ENCODE measurements around the gene C1QL1. TPM values are rescaled to one million over a fixed set of nuclear protein-coding genes. Genes with fewer than 3 reads are reported as not detected.
A peak's percentile ranks its signal among the peaks of the same experiment; 100 is the strongest.

The C1QL1 gene
- total and polyA plus RNA-seq, 7 experiments from 2014 or later: 0.29 TPM; not detected in 6

- no peaks in the 10 kb centered on the region for H3K4me1 Mint-ChIP-seq
- Histone ChIP-seq H3K9me3 (ENCODE audit: control insufficient read depth in 2 of 3, low read length in 3 of 3) (no peaks in the 10 kb centered on the region), H3K4me1 (ENCODE audit: control insufficient read depth in 2 of 2, insufficient read depth in 2 of 2, low read length in 2 of 2) (no peaks in the 10 kb centered on the region), H3K27ac (ENCODE audit: low read depth, low read length) (no peak overlapping the region), H3K4me3 (ENCODE audit: low read length) (no peak overlapping the region), H3K36me3 (ENCODE audit: control insufficient read depth in 2 of 3, insufficient read depth in 3 of 3, low read length in 3 of 3) (no peaks in the 10 kb centered on the region), H3K27me3 (ENCODE audit: control insufficient read depth in 2 of 2, insufficient read depth in 2 of 2, low read length in 2 of 2) (peaks cover 0 to 2% of the 10 kb centered on the region in 2 donors)
- no peak overlapping the region for H3K4me3 Mint-ChIP-seq
- CTCF ChIA-PET: no interaction called here
- peaks cover 0 to 13% (median 5%) of the 10 kb centered on the region in 5 donors for H3K27me3 Mint-ChIP-seq
- peaks cover 0 to 5% (median 2%) of the 10 kb centered on the region in 5 donors for H3K36me3 Mint-ChIP-seq
- peak overlapping the region in 1 of 9 donors; percentile 51 for H3K27ac Mint-ChIP-seq
- DNase-seq (no peak), ATAC-seq (no peak)
- POLR2A ChIA-PET: no interaction called here
- intact Hi-C loops (cut with micrococcal nuclease): no loop called here
- H3K9me3 Mint-ChIP-seq: peaks cover 0 to 19% (median 2%) of the 10 kb centered on the region in 11 donors
Observed at GRCh38 chr17:45001310-45001709, 33.2 kb upstream of the C1QL1 start.

- no peaks in the 10 kb centered on the region for H3K4me1 ChIP-seq (ENCODE audit: control insufficient read depth in 2 of 2, insufficient read depth in 2 of 2, low read length in 2 of 2)
- intact Hi-C loops (cut with micrococcal nuclease): no loop called here
- POLR2A ChIA-PET: no interaction called here
- peaks cover 0 to 2% of the 10 kb centered on the region in 2 donors for H3K27me3 ChIP-seq (ENCODE audit: control insufficient read depth in 2 of 2, insufficient read depth in 2 of 2, low read length in 2 of 2)
- Mint-ChIP-seq H3K27ac (no peak overlapping the region), H3K27me3 (peaks cover 3 to 18% (median 13%) of the 10 kb centered on the region in 5 donors), H3K4me1 (peaks cover 0 to 2% (median 0%) of the 10 kb centered on the region in 7 donors), H3K4me3 (no peak overlapping the region), H3K36me3 (peaks cover 0 to 5% (median 2%) of the 10 kb centered on the region in 5 donors), H3K9me3 (peaks cover 0 to 19% (median 2%) of the 10 kb centered on the region in 11 donors)
- CTCF ChIA-PET: no interaction called here
- H3K4me3 ChIP-seq (ENCODE audit: low read length): no peak overlapping the region
- DNase-seq (no peak), ATAC-seq (no peak)
- H3K36me3 ChIP-seq (ENCODE audit: control insufficient read depth in 2 of 3, insufficient read depth in 3 of 3, low read length in 3 of 3): no peaks in the 10 kb centered on the region
- H3K9me3 ChIP-seq (ENCODE audit: control insufficient read depth in 2 of 3, low read length in 3 of 3): no peaks in the 10 kb centered on the region
- H3K27ac ChIP-seq (ENCODE audit: low read depth, low read length): no peak overlapping the region
Observed at GRCh38 chr17:44999433-44999832, 31.3 kb upstream of the C1QL1 start.

GRCh38 chr17:44998646-44999045, 30.5 kb upstream of the C1QL1 start:
- H3K36me3 ChIP-seq (ENCODE audit: control insufficient read depth in 2 of 3, insufficient read depth in 3 of 3, low read length in 3 of 3): no peaks in the 10 kb centered on the region
- H3K4me1 ChIP-seq (ENCODE audit: control insufficient read depth in 2 of 2, insufficient read depth in 2 of 2, low read length in 2 of 2): no peaks in the 10 kb centered on the region
- H3K9me3 Mint-ChIP-seq: peaks cover 0 to 19% (median 2%) of the 10 kb centered on the region in 11 donors
- no peak overlapping the region for H3K27ac Mint-ChIP-seq
- no peak overlapping the region for H3K4me3 Mint-ChIP-seq
- H3K27ac ChIP-seq (ENCODE audit: low read depth, low read length): no peak overlapping the region
- no peak overlapping the region for H3K4me3 ChIP-seq (ENCODE audit: low read length)
- H3K36me3 Mint-ChIP-seq: peaks cover 0 to 5% (median 2%) of the 10 kb centered on the region in 5 donors
- no peak for DNase-seq
- H3K27me3 ChIP-seq (ENCODE audit: control insufficient read depth in 2 of 2, insufficient read depth in 2 of 2, low read length in 2 of 2): peaks cover 0 to 2% of the 10 kb centered on the region in 2 donors
- CTCF ChIA-PET: interaction anchor here (1.6 kb wide), 1 partner anchor 11 kb away, joined by 3 read pairs; no protein-coding TSS in a partner anchor
- H3K9me3 ChIP-seq (ENCODE audit: control insufficient read depth in 2 of 3, low read length in 3 of 3): no peaks in the 10 kb centered on the region
- H3K4me1 Mint-ChIP-seq: peaks cover 0 to 8% (median 0%) of the 10 kb centered on the region in 7 donors
- peaks cover 6 to 24% (median 16%) of the 10 kb centered on the region in 5 donors for H3K27me3 Mint-ChIP-seq
- POLR2A ChIA-PET: no interaction called here
- intact Hi-C loops (cut with micrococcal nuclease): no loop called here
- no peak for ATAC-seq

GRCh38 chr17:44997733-44998520, 29.8 kb upstream of the C1QL1 start:
- no peak overlapping the region for H3K4me3 ChIP-seq (ENCODE audit: low read length)
- H3K27me3 ChIP-seq (ENCODE audit: control insufficient read depth in 2 of 2, insufficient read depth in 2 of 2, low read length in 2 of 2): peaks cover 0 to 2% of the 10 kb centered on the region in 2 donors
- H3K27ac ChIP-seq (ENCODE audit: low read depth, low read length): no peak overlapping the region
- no peak for DNase-seq
- ATAC-seq: no peak
- CTCF ChIA-PET: interaction anchor here (1.6 kb wide), 1 partner anchor 12 kb away, joined by 3 read pairs; no protein-coding TSS in a partner anchor
- peaks cover 0 to 19% (median 2%) of the 10 kb centered on the region in 11 donors for H3K9me3 Mint-ChIP-seq
- H3K4me1 Mint-ChIP-seq: peaks cover 0 to 8% (median 0%) of the 10 kb centered on the region in 7 donors
- H3K4me1 ChIP-seq (ENCODE audit: control insufficient read depth in 2 of 2, insufficient read depth in 2 of 2, low read length in 2 of 2): no peaks in the 10 kb centered on the region
- peaks cover 6 to 25% (median 18%) of the 10 kb centered on the region in 5 donors for H3K27me3 Mint-ChIP-seq
- peaks cover 0 to 5% (median 2%) of the 10 kb centered on the region in 5 donors for H3K36me3 Mint-ChIP-seq
- no peak overlapping the region for H3K27ac Mint-ChIP-seq
- no peaks in the 10 kb centered on the region for H3K36me3 ChIP-seq (ENCODE audit: control insufficient read depth in 2 of 3, insufficient read depth in 3 of 3, low read length in 3 of 3)
- POLR2A ChIA-PET: no interaction called here
- no peaks in the 10 kb centered on the region for H3K9me3 ChIP-seq (ENCODE audit: control insufficient read depth in 2 of 3, low read length in 3 of 3)
- H3K4me3 Mint-ChIP-seq: no peak overlapping the region
- intact Hi-C loops (cut with micrococcal nuclease): no loop called here

- Mint-ChIP-seq H3K27ac (no peak overlapping the region), H3K36me3 (peaks cover 0 to 5% (median 1%) of the 10 kb centered on the region in 5 donors), H3K27me3 (peaks cover 6 to 25% (median 21%) of the 10 kb centered on the region in 5 donors), H3K4me1 (peaks cover 0 to 8% (median 0%) of the 10 kb centered on the region in 7 donors), H3K4me3 (no peak overlapping the region), H3K9me3 (peaks cover 0 to 19% (median 2%) of the 10 kb centered on the region in 11 donors)
- no peak overlapping the region for H3K4me3 ChIP-seq (ENCODE audit: low read length)
- intact Hi-C loops (cut with micrococcal nuclease): no loop called here
- H3K9me3 ChIP-seq (ENCODE audit: control insufficient read depth in 2 of 3, low read length in 3 of 3): no peaks in the 10 kb centered on the region
- ChIA-PET CTCF (no interaction called here), POLR2A (no interaction called here)
- H3K4me1 ChIP-seq (ENCODE audit: control insufficient read depth in 2 of 2, insufficient read depth in 2 of 2, low read length in 2 of 2): no peaks in the 10 kb centered on the region
- H3K36me3 ChIP-seq (ENCODE audit: control insufficient read depth in 2 of 3, insufficient read depth in 3 of 3, low read length in 3 of 3): no peaks in the 10 kb centered on the region
- DNase-seq (no peak), ATAC-seq (no peak)
- H3K27me3 ChIP-seq (ENCODE audit: control insufficient read depth in 2 of 2, insufficient read depth in 2 of 2, low read length in 2 of 2): peaks cover 0 to 2% of the 10 kb centered on the region in 2 donors
- no peak overlapping the region for H3K27ac ChIP-seq (ENCODE audit: low read depth, low read length)
Observed at GRCh38 chr17:44996304-44996703, 28.2 kb upstream of the C1QL1 start.

DNA sequence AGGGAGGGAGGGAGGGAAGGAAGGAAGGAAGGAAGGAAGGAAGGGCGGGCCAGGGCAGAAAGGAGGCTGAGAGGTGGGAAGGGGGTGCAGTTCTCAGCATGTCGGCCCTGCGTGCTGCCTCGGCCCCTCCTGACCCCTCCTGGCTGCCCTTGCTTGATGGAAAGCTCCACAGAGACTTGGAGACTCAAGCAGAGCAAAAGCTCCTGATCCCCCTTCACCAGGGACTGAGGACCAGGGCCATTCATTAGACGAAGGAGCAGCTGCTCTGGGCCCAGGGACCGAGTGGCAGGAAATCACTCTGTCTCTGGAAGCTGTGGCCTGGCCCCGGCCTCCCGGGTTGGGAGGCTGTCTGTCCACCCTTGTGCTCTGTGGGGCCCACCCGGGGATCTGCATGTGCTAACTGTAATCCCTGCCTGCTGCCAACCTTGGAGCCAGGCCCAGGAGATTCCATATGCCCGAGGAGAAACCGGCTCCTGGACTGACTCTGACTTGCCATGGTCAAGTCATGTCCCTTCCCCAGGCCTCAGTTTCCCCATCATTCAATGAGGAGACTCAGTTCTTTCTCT, 27.4 kb upstream of the C1QL1 start:
- ATAC-seq (no peak), DNase-seq (no peak)
- H3K4me3 ChIP-seq (ENCODE audit: low read length): no peak overlapping the region
- H3K36me3 ChIP-seq (ENCODE audit: control insufficient read depth in 2 of 3, insufficient read depth in 3 of 3, low read length in 3 of 3): no peaks in the 10 kb centered on the region
- peaks cover 0 to 2% of the 10 kb centered on the region in 2 donors for H3K27me3 ChIP-seq (ENCODE audit: control insufficient read depth in 2 of 2, insufficient read depth in 2 of 2, low read length in 2 of 2)
- Mint-ChIP-seq H3K4me1 (peaks cover 0 to 8% (median 0%) of the 10 kb centered on the region in 7 donors), H3K36me3 (peaks cover 0 to 5% (median 1%) of the 10 kb centered on the region in 5 donors), H3K27me3 (peaks cover 7 to 25% (median 22%) of the 10 kb centered on the region in 5 donors), H3K4me3 (no peak overlapping the region), H3K9me3 (peaks cover 0 to 19% (median 2%) of the 10 kb centered on the region in 11 donors), H3K27ac (no peak overlapping the region)
- no peak overlapping the region for H3K27ac ChIP-seq (ENCODE audit: low read depth, low read length)
- intact Hi-C loops (cut with micrococcal nuclease): no loop called here
- ChIA-PET POLR2A (no interaction called here), CTCF (no interaction called here)
- H3K9me3 ChIP-seq (ENCODE audit: control insufficient read depth in 2 of 3, low read length in 3 of 3): no peaks in the 10 kb centered on the region
- H3K4me1 ChIP-seq (ENCODE audit: control insufficient read depth in 2 of 2, insufficient read depth in 2 of 2, low read length in 2 of 2): no peaks in the 10 kb centered on the region

Measured in naive thymus-derived CD4-positive, alpha-beta T cell (primary cell).